Vagina (tissue), 2 donors: ENCODE results near the gene F2R. TPM values are rescaled to one million over a fixed set of nuclear protein-coding genes. Genes with fewer than 3 reads are reported as not detected.

Experiments
- DNase-seq, 2 donors: peaks; one replicate each; pipeline ENCODE4 v3.0.0-alpha.2; 2017; ENCODE audit errors: extremely low spot score in 2 of 2
- H3K27ac ChIP-seq: fragments of 200-600 bp; sonication (generic); one replicate; pipeline ENCODE4 v1.5.1; 2019
- H3K27me3 ChIP-seq: fragments of 200-600 bp; sonication (generic); one replicate; pipeline ENCODE4 v1.5.1; 2019
- H3K36me3 ChIP-seq, 2 donors: fragments of 200-600 bp; sonication (generic); one replicate each; pipeline ENCODE4 v1.5.1; 2017 to 2019
- H3K4me1 ChIP-seq: fragments of 200-600 bp; sonication (generic); one replicate; pipeline ENCODE4 v1.5.1; 2019
- H3K4me3 ChIP-seq, 2 donors: fragments of 200-600 bp; sonication (generic); 1 replicate in 1 of 2; 2 replicates in 1 of 2; pipeline ENCODE4 v1.5.1; 2016 to 2019
- H3K9me3 ChIP-seq: fragments of 200-600 bp; sonication (generic); one replicate; pipeline ENCODE4 v1.5.1; 2019
- POLR2A ChIP-seq, 2 donors: fragments of 450-650 bp; IDR thresholded peaks; one replicate each; pipeline ENCODE4 v1.6.1; 2017; ENCODE audit warnings: antibody characterized with exemption in 2 of 2, mild to moderate bottlenecking in 2 of 2, moderate library complexity in 2 of 2
- POLR2AphosphoS5 ChIP-seq, 2 donors: sonication (generic); formaldehyde crosslinking; IDR thresholded peaks; one replicate each; pipeline ENCODE4 v1.9.0; 2017; ENCODE audit warnings: antibody characterized with exemption in 2 of 2, mild to moderate bottlenecking in 2 of 2, low read depth in 1 of 2; ENCODE audit not compliant: insufficient read depth in 1 of 2
- intact Hi-C: fragments of 100-400 bp; cut with DNase I; formaldehyde crosslinking; loops from one replicate; pipeline ENCODE4 v1.15.1; 2023
- total RNA-seq: library from RNA; depleted of rRNA; stranded (reverse); fragments of >200 nt; gene quantifications from one replicate; pipeline ENCODE4 v1.2.3, GENCODE V29; 2016
- TF ChIP-seq, protein P1 (sequence below), 3 experiments: fragments of 450-650 bp in 2 of 3; fragments of 200-600 bp in 1 of 3; sonication (generic) in 1 of 3; IDR thresholded peaks; one replicate each; pipeline ENCODE4 v1.5.1; 2017 to 2019; ENCODE audit warnings: antibody characterized with exemption in 3 of 3, mild to moderate bottlenecking in 2 of 3, moderate library complexity in 2 of 3

Gene F2R
- 7.1 TPM for total RNA-seq

- Histone ChIP-seq H3K9me3 (no peaks in the 10 kb centered on the region), H3K36me3 (no peaks in the 10 kb centered on the region), H3K4me1 (peaks cover 35% of the 10 kb centered on the region), H3K4me3 (peak within 1 kb of the TSS; percentile 78 to 93), H3K27me3 (no peaks in the 10 kb centered on the region), H3K27ac (peak within 1 kb of the TSS; percentile 77)
- no peak for DNase-seq
- intact Hi-C loops, result no loop called here
- TF ChIP-seq POLR2A (IDR thresholded peaks at IDR 0.05), result no peak
- TF ChIP-seq POLR2AphosphoS5 (IDR thresholded peaks at IDR 0.05; ENCODE audit: insufficient read depth in 1 of 2, low read depth in 1 of 2), result no peak
- TF ChIP-seq, protein P1, sequence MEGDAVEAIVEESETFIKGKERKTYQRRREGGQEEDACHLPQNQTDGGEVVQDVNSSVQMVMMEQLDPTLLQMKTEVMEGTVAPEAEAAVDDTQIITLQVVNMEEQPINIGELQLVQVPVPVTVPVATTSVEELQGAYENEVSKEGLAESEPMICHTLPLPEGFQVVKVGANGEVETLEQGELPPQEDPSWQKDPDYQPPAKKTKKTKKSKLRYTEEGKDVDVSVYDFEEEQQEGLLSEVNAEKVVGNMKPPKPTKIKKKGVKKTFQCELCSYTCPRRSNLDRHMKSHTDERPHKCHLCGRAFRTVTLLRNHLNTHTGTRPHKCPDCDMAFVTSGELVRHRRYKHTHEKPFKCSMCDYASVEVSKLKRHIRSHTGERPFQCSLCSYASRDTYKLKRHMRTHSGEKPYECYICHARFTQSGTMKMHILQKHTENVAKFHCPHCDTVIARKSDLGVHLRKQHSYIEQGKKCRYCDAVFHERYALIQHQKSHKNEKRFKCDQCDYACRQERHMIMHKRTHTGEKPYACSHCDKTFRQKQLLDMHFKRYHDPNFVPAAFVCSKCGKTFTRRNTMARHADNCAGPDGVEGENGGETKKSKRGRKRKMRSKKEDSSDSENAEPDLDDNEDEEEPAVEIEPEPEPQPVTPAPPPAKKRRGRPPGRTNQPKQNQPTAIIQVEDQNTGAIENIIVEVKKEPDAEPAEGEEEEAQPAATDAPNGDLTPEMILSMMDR (IDR thresholded peaks at IDR 0.05), result peak in 1 of 3 experiments; percentile 25
Measured at GRCh38 chr5:76715736-76716455, at the start of gene F2R. F2R (plus strand) TSS chr5:76716126; CDS start chr5:76716308, 182 bp downstream.

GRCh38 chr5:76667495-76667894, 48.4 kb upstream of the F2R start:
- H3K36me3 ChIP-seq, result no peaks in the 10 kb centered on the region
- intact Hi-C loops, result no loop called here

GRCh38 chr5:76669245-76669644, 46.7 kb upstream of the F2R start:
- no peak overlapping the region for H3K4me3 ChIP-seq
- H3K4me1 ChIP-seq, result no peaks in the 10 kb centered on the region
- H3K27me3 ChIP-seq, result no peaks in the 10 kb centered on the region
- H3K27ac ChIP-seq, result no peak overlapping the region
- H3K36me3 ChIP-seq, result no peaks in the 10 kb centered on the region
- intact Hi-C loops, result no loop called here
- no peaks in the 10 kb centered on the region for H3K9me3 ChIP-seq
- TF ChIP-seq POLR2A (IDR thresholded peaks at IDR 0.05) (no peak), POLR2AphosphoS5 (IDR thresholded peaks at IDR 0.05; ENCODE audit: insufficient read depth in 1 of 2, low read depth in 1 of 2) (no peak)
- TF ChIP-seq, protein P1 (IDR thresholded peaks at IDR 0.05), result no peak
- no peak for DNase-seq

More at GRCh38 chr5:76667495-76667894, 48.4 kb upstream of the F2R start:
- Histone ChIP-seq H3K9me3 (no peaks in the 10 kb centered on the region), H3K27me3 (no peaks in the 10 kb centered on the region), H3K4me3 (no peak overlapping the region), H3K27ac (no peak overlapping the region), H3K4me1 (no peaks in the 10 kb centered on the region)
- DNase-seq, result no peak
- TF ChIP-seq POLR2A (IDR thresholded peaks at IDR 0.05) (no peak), POLR2AphosphoS5 (IDR thresholded peaks at IDR 0.05; ENCODE audit: insufficient read depth in 1 of 2, low read depth in 1 of 2) (no peak)
- TF ChIP-seq, protein P1 (IDR thresholded peaks at IDR 0.05), result no peak

- H3K4me1 ChIP-seq, result no peaks in the 10 kb centered on the region
- TF ChIP-seq POLR2AphosphoS5 (IDR thresholded peaks at IDR 0.05; ENCODE audit: insufficient read depth in 1 of 2, low read depth in 1 of 2) (no peak), POLR2A (IDR thresholded peaks at IDR 0.05) (no peak)
- TF ChIP-seq, protein P1 (IDR thresholded peaks at IDR 0.05), result no peak
- H3K4me3 ChIP-seq, result no peak overlapping the region
Measured at GRCh38 chr5:76670508-76670907, 45.4 kb upstream of the F2R start.

GRCh38 chr5:76672242-76672641, 43.7 kb upstream of the F2R start:
- no peaks in the 10 kb centered on the region for H3K9me3 ChIP-seq
- H3K27me3 ChIP-seq, result no peaks in the 10 kb centered on the region
- H3K4me3 ChIP-seq, result no peak overlapping the region
- H3K36me3 ChIP-seq, result no peaks in the 10 kb centered on the region
- no peak for DNase-seq
- no peak overlapping the region for H3K27ac ChIP-seq
- TF ChIP-seq POLR2A (IDR thresholded peaks at IDR 0.05) (no peak), POLR2AphosphoS5 (IDR thresholded peaks at IDR 0.05; ENCODE audit: insufficient read depth in 1 of 2, low read depth in 1 of 2) (no peak)
- TF ChIP-seq, protein P1 (IDR thresholded peaks at IDR 0.05), result no peak
- intact Hi-C loops, result no loop called here
- no peaks in the 10 kb centered on the region for H3K4me1 ChIP-seq

More at GRCh38 chr5:76670508-76670907, 45.4 kb upstream of the F2R start:
- Histone ChIP-seq H3K27me3 (no peaks in the 10 kb centered on the region), H3K9me3 (no peaks in the 10 kb centered on the region), H3K36me3 (no peaks in the 10 kb centered on the region), H3K27ac (no peak overlapping the region)
- no peak for DNase-seq
- intact Hi-C loops, result no loop called here
